RWPE2 (cell line): Measurements from ENCODE around the gene RBM8A.

Experiments used
- ATAC-seq: fragments of 200-7000 bp; cut with Tn5 transposase; 3 replicates; pipeline ENCODE4 v1.9.1; 2021; ENCODE audit warnings: low read depth
- DNase-seq: peaks from one replicate; pipeline ENCODE4 v3.0.0-alpha.2; 2020; ENCODE audit warnings: low spot score
- H3K27ac ChIP-seq: fragments of 450-650 bp; 2 replicates; pipeline ENCODE4 v1.5.1; 2017; ENCODE audit warnings: mild to moderate bottlenecking; ENCODE audit not compliant: poor library complexity, severe bottlenecking
- H3K27me3 ChIP-seq: fragments of 250-450 bp; sonication (Bioruptor Pico); 2 replicates; pipeline ENCODE4 v1.5.1; 2021; ENCODE audit warnings: mild to moderate bottlenecking, moderate library complexity; ENCODE audit not compliant: insufficient read depth, poor library complexity, severe bottlenecking
- H3K36me3 ChIP-seq: fragments of 250-450 bp; sonication (Bioruptor Pico); 2 replicates; pipeline ENCODE4 v1.5.1; 2020; ENCODE audit warnings: low read depth, mild to moderate bottlenecking, moderate library complexity
- H3K4me1 ChIP-seq: fragments of 250-450 bp; sonication (Bioruptor Pico); 2 replicates; pipeline ENCODE4 v1.5.1; 2021; ENCODE audit warnings: mild to moderate bottlenecking, moderate library complexity; ENCODE audit not compliant: insufficient read depth, poor library complexity, severe bottlenecking
- H3K4me3 ChIP-seq: fragments of 250-450 bp; sonication (Bioruptor Pico); 2 replicates; pipeline ENCODE4 v1.5.1; 2021; ENCODE audit warnings: mild to moderate bottlenecking, moderate library complexity; ENCODE audit not compliant: severe bottlenecking
- H3K9me3 ChIP-seq: fragments of 250-450 bp; sonication (Bioruptor Pico); 2 replicates; pipeline ENCODE4 v1.5.1; 2021; ENCODE audit warnings: mild to moderate bottlenecking, moderate library complexity; ENCODE audit not compliant: severe bottlenecking
- CTCF ChIP-seq: fragments of 450-650 bp; IDR thresholded peaks from one replicate; pipeline ENCODE4 v1.5.1; 2017; ENCODE audit warnings: mild to moderate bottlenecking, moderate library complexity; ENCODE audit not compliant: poor library complexity, severe bottlenecking

Gene RBM8A

DNA sequence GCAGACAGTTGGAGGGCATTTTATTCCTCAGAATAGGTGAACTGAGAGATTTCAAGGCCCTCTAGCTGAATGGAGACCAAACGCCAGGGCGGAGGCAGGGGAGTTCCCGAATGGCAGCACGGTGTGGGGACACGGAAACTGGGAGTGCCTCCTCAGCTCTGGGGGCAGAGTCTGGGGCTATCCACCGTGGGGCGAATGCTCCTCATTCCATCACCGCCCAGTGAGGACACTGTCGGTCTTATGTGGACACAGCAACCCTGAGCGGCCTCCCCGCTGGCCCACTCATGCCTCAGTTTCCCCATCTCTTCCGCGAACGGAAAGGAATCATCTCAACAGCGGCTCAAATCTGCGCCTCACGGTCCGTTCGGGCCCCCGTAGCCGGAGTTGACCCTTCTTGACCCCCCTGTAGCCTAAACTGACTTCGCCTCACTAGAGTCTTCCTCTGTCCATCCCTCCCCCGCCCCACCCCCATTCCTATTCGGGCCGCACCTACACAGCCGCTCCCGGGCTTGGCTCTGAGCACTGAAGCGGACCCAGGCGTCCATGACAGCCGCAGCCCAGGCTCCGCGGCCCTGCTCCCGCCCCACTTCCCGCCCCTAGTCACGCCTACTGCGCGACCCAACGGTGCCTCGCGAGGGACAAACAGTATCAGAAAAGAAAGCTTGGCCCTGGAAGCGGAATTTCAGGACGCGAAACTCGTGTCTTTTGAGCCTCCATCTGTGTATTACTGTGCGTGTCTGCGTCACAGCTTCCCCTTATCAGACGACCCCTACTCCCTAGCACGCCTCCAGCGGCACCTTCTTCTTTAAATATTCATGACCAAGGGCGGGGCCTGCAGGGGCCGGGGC lies 8.9 kb downstream of the RBM8A start, which contains the start of gene PEX11B:
PEX11B (minus strand) TSS at position 574 of the 848 bp plus-strand sequence; CDS start at position 545, 29 bp downstream.
- H3K4me1 ChIP-seq = no peaks in the 10 kb centered on the region
- peaks cover 37% of the 10 kb centered on the region for H3K36me3 ChIP-seq
- H3K27ac ChIP-seq = peak within 1 kb of the TSS; percentile 63
- no peak for TF ChIP-seq CTCF
- DNase-seq (peak; percentile 78), ATAC-seq (peak; percentile 86)
- no peaks in the 10 kb centered on the region for H3K27me3 ChIP-seq
- peak within 1 kb of the TSS; percentile 68 for H3K4me3 ChIP-seq
- H3K9me3 ChIP-seq = no peaks in the 10 kb centered on the region

- H3K4me1 ChIP-seq = no peaks in the 10 kb centered on the region
- H3K27me3 ChIP-seq = no peaks in the 10 kb centered on the region
- DNase-seq = no peak
- H3K9me3 ChIP-seq = no peaks in the 10 kb centered on the region
- H3K4me3 ChIP-seq = peak overlapping the region; percentile 68
- ATAC-seq = no peak
- H3K27ac ChIP-seq = peak overlapping the region; percentile 63
- peaks cover 36% of the 10 kb centered on the region for H3K36me3 ChIP-seq
- no peak for TF ChIP-seq CTCF
These were observed 9.7 kb downstream of the RBM8A start for GRCh38 chr1:145917595-145917994.

- Histone ChIP-seq H3K36me3 (peaks cover 37% of the 10 kb centered on the region), H3K4me1 (no peaks in the 10 kb centered on the region), H3K27ac (peak overlapping the region; percentile 63), H3K4me3 (no peak overlapping the region), H3K9me3 (no peaks in the 10 kb centered on the region), H3K27me3 (no peaks in the 10 kb centered on the region)
- no peak for DNase-seq
- TF ChIP-seq CTCF = no peak
- ATAC-seq = no peak
These were observed 10.5 kb downstream of the RBM8A start for GRCh38 chr1:145916745-145917144.

- DNase-seq (no peak), ATAC-seq (no peak)
- H3K27me3 ChIP-seq = no peaks in the 10 kb centered on the region
- peaks cover 49% of the 10 kb centered on the region for H3K36me3 ChIP-seq
- no peak for TF ChIP-seq CTCF
- no peaks in the 10 kb centered on the region for H3K9me3 ChIP-seq
- H3K4me1 ChIP-seq = peaks cover 13% of the 10 kb centered on the region
- H3K27ac ChIP-seq = no peak overlapping the region
- no peak overlapping the region for H3K4me3 ChIP-seq
These were observed 15.1 kb downstream of the RBM8A start for GRCh38 chr1:145912128-145912641.

DNA sequence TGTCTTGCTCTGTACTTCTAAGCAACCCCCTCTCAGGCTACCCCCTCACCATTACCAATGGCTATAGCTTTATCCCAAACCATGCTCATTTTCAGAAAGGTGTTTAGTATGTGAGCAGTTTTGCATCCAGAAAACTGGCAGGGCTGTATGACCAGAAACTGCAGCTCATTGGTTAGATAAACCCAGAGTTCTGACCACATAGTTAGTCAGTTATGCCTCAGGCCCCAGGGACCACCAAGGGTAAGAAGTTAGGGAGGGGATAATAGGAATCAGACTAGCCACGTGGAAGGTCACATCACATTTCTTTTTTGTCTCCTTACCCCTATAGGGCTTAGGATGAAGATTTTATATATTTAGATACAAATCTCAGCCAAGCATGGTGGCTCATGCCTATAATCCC lies 18.6 kb downstream of the RBM8A start:
- no peaks in the 10 kb centered on the region for H3K9me3 ChIP-seq
- no peak overlapping the region for H3K4me3 ChIP-seq
- no peak for TF ChIP-seq CTCF
- peak overlapping the region; percentile 34 for H3K27ac ChIP-seq
- H3K4me1 ChIP-seq = peaks cover 13% of the 10 kb centered on the region
- DNase-seq = no peak
- no peak for ATAC-seq
- H3K27me3 ChIP-seq = no peaks in the 10 kb centered on the region
- H3K36me3 ChIP-seq = peaks cover 24% of the 10 kb centered on the region
